Stimulated activated CD4-positive, alpha-beta T cell treated with anti-CD3 and anti-CD28 coated beads, Interleukin-12 subunit alpha, Interleukin-12 subunit beta, amount 100 ng/mL, for 48 hours (primary cell): ENCODE data around the gene MED23.

Source experiments
- DNase-seq, 3 donors: peaks; one replicate each; pipeline ENCODE4 v3.0.0-alpha.2; 2020; ENCODE audit warnings: low read depth in 2 of 3, low spot score in 1 of 3

Gene MED23

GRCh38 chr6:131627724-131628682 lies at the start of gene MED23:
TSS of gene MED23 (minus strand) at chr6:131628242. CDS start at chr6:131628049, 193 bp downstream.
- DNase-seq, result peak; percentile 92 to 99 (median 92)

- DNase-seq, result no peak
Measured at GRCh38 chr6:131673184-131673583, 45.1 kb upstream of the MED23 start.

- no peak for DNase-seq
Measured at GRCh38 chr6:131669891-131670290, 41.8 kb upstream of the MED23 start.

- no peak for DNase-seq
Measured at GRCh38 chr6:131663578-131664165, 35.6 kb upstream of the MED23 start.

GRCh38 chr6:131660195-131660594 lies 32.2 kb upstream of the MED23 start:
- DNase-seq, result no peak

GRCh38 chr6:131658287-131658686 lies 30.2 kb upstream of the MED23 start:
- DNase-seq, result no peak

- DNase-seq, result no peak
Measured at GRCh38 chr6:131657630-131658111, 29.6 kb upstream of the MED23 start.

GRCh38 chr6:131657222-131657621 lies 29.2 kb upstream of the MED23 start:
- no peak for DNase-seq

- DNase-seq, result no peak
Measured at GRCh38 chr6:131656667-131657066, 28.6 kb upstream of the MED23 start.

- DNase-seq, result no peak
Measured at GRCh38 chr6:131655951-131656350, 27.9 kb upstream of the MED23 start.

GRCh38 chr6:131655387-131655786 lies 27.3 kb upstream of the MED23 start:
- no peak for DNase-seq

- DNase-seq, result no peak
Measured at GRCh38 chr6:131654326-131654725, 26.3 kb upstream of the MED23 start.

- no peak for DNase-seq
Measured at GRCh38 chr6:131652472-131652871, 24.4 kb upstream of the MED23 start.

GRCh38 chr6:131651782-131652181 lies 23.7 kb upstream of the MED23 start:
- no peak for DNase-seq

- DNase-seq, result no peak
Measured at GRCh38 chr6:131646249-131646670, 18.2 kb upstream of the MED23 start.

- no peak for DNase-seq
Measured at GRCh38 chr6:131645846-131646245, 17.8 kb upstream of the MED23 start.

- no peak for DNase-seq
Measured at GRCh38 chr6:131644921-131645320, 16.9 kb upstream of the MED23 start.

GRCh38 chr6:131643855-131644460 lies 15.9 kb upstream of the MED23 start:
- DNase-seq, result no peak

- DNase-seq, result no peak
Measured at GRCh38 chr6:131642987-131643611, 15.1 kb upstream of the MED23 start.

GRCh38 chr6:131642565-131642964 lies 14.5 kb upstream of the MED23 start:
- DNase-seq, result no peak

- no peak for DNase-seq
Measured at GRCh38 chr6:131641554-131641953, 13.5 kb upstream of the MED23 start.
